CD4-positive, alpha-beta T cell (primary cell): ENCODE results near the gene SERGEF. TPM values are rescaled to one million over a fixed set of nuclear protein-coding genes. Genes with fewer than 3 reads are reported as not detected.

Experiments
- ATAC-seq: fragments of 200-7000 bp; cut with Tn5 transposase; one replicate; pipeline ENCODE4 v1.10.0; 2022; ENCODE audit warnings: mild to moderate bottlenecking; ENCODE audit not compliant: poor library complexity
- CTCF ChIA-PET: fragments of 350-600 bp; sonication (Branson Sonifier 250); formaldehyde crosslinking; loops from one replicate; lab custom pipeline; 2021; ENCODE audit warnings: antibody characterized with exemption, inconsistent platforms; lab: Charles Lee
- POLR2A ChIA-PET: fragments of 350-600 bp; sonication (Branson Sonifier 250); formaldehyde crosslinking; loops from one replicate; lab custom pipeline; 2021; ENCODE audit warnings: antibody characterized with exemption, inconsistent platforms; lab: Charles Lee
- DNase-seq, 14 experiments: peaks; one replicate each; pipeline ENCODE4 v3.0.0-alpha.2; 2013 to 2020; ENCODE audit warnings: mixed read lengths in 2 of 14
- H3K27ac ChIP-seq, 2 donors: one replicate each; pipeline versions ENCODE4 v1.5.1 to v1.7.0; 2013; ENCODE audit warnings: low read length in 2 of 2, low read depth in 1 of 2, mild to moderate bottlenecking in 1 of 2
- H3K27me3 ChIP-seq, 2 experiments: 1 replicate in 1 of 2; 2 replicates in 1 of 2; pipeline versions ENCODE4 v1.6.1 to v1.7.0; 2013; ENCODE audit warnings: low read length in 2 of 2, control low read depth in 1 of 2, mild to moderate bottlenecking in 1 of 2, moderate library complexity in 1 of 2; ENCODE audit not compliant: insufficient read depth in 2 of 2, control insufficient read depth in 1 of 2
- H3K36me3 ChIP-seq: one replicate; pipeline ENCODE4 v1.6.1; 2013; ENCODE audit warnings: low read length, control low read depth; ENCODE audit not compliant: insufficient read depth
- H3K4me1 ChIP-seq: one replicate; pipeline ENCODE4 v1.6.1; 2013; ENCODE audit warnings: low read length, control low read depth; ENCODE audit not compliant: insufficient read depth
- H3K4me3 ChIP-seq: one replicate; pipeline ENCODE4 v1.5.1; 2013; ENCODE audit warnings: mild to moderate bottlenecking, low read length, moderate library complexity
- H3K9me3 ChIP-seq, 2 experiments: 1 replicate in 1 of 2; 2 replicates in 1 of 2; pipeline versions ENCODE4 v1.6.1 to v1.7.0; 2013; ENCODE audit warnings: low read length in 2 of 2, mild to moderate bottlenecking in 2 of 2, control low read depth in 1 of 2, moderate library complexity in 1 of 2; ENCODE audit not compliant: control insufficient read depth in 1 of 2, insufficient read depth in 1 of 2
- H3K27ac Mint-ChIP-seq: one replicate; pipeline ENCODE4 v1.8.0; 2020; ENCODE audit warnings: mixed read lengths
- H3K27me3 Mint-ChIP-seq: one replicate; pipeline ENCODE4 v1.8.0; 2021; ENCODE audit warnings: mixed read lengths
- H3K36me3 Mint-ChIP-seq: one replicate; pipeline ENCODE4 v1.8.0; 2021; ENCODE audit warnings: low read depth, mixed read lengths
- H3K4me1 Mint-ChIP-seq: one replicate; pipeline ENCODE4 v1.8.0; 2021; ENCODE audit warnings: low read depth, mixed read lengths
- H3K4me3 Mint-ChIP-seq: one replicate; pipeline ENCODE4 v1.8.0; 2020; ENCODE audit warnings: mild to moderate bottlenecking, mixed read lengths
- H3K9me3 Mint-ChIP-seq: one replicate; pipeline ENCODE4 v1.8.0; 2020; ENCODE audit warnings: mixed read lengths
- intact Hi-C, 2 experiments: fragments of 100-400 bp; cut with DNase I in 1 of 2; cut with micrococcal nuclease in 1 of 2; formaldehyde crosslinking; loops; one replicate each; pipeline versions ENCODE4 v1.15.1 to v1.9.0; 2023 to 2025; cut with DNase I, micrococcal nuclease
- total RNA-seq, 174 experiments: library from RNA in 2 of 174; stranded (reverse) in 2 of 174; gene quantifications; one replicate each; pipeline ENCODE4 v1.2.3 and lab custom pipeline; 2021 to 2026
- TF ChIP-seq, protein P1 (sequence below): fragments of 200-600 bp; IDR thresholded peaks from one replicate; pipeline ENCODE4 v1.8.0; 2022; ENCODE audit warnings: antibody characterized with exemption, mild to moderate bottlenecking

The SERGEF gene
- total RNA-seq, 2 experiments from 2014 or later: 35.2 to 37.1 TPM

GRCh38 chr11:17992916-17993315 lies 19.9 kb downstream of the SERGEF start:
- ATAC-seq (no peak), DNase-seq (no peak)
- Histone ChIP-seq H3K27ac (no peak overlapping the region), H3K36me3 (peaks cover 50% of the 10 kb centered on the region), H3K4me3 (no peak overlapping the region), H3K27me3 (no peaks in the 10 kb centered on the region), H3K4me1 (no peaks in the 10 kb centered on the region), H3K9me3 (no peaks in the 10 kb centered on the region)
- Mint-ChIP-seq H3K4me3 (no peak overlapping the region), H3K27ac (no peak overlapping the region), H3K27me3 (no peaks in the 10 kb centered on the region), H3K4me1 (no peaks in the 10 kb centered on the region), H3K9me3 (no peaks in the 10 kb centered on the region), H3K36me3 (peaks cover 84% of the 10 kb centered on the region)
- intact Hi-C loops: no loop called here
- POLR2A ChIA-PET: no interaction called here
- CTCF ChIA-PET: interaction anchor here (2.6 kb wide), 1 partner anchor 113 kb away, joined by 9 read pairs; the partner anchor contains the start of gene SAAL1
- TF ChIP-seq, protein P1, sequence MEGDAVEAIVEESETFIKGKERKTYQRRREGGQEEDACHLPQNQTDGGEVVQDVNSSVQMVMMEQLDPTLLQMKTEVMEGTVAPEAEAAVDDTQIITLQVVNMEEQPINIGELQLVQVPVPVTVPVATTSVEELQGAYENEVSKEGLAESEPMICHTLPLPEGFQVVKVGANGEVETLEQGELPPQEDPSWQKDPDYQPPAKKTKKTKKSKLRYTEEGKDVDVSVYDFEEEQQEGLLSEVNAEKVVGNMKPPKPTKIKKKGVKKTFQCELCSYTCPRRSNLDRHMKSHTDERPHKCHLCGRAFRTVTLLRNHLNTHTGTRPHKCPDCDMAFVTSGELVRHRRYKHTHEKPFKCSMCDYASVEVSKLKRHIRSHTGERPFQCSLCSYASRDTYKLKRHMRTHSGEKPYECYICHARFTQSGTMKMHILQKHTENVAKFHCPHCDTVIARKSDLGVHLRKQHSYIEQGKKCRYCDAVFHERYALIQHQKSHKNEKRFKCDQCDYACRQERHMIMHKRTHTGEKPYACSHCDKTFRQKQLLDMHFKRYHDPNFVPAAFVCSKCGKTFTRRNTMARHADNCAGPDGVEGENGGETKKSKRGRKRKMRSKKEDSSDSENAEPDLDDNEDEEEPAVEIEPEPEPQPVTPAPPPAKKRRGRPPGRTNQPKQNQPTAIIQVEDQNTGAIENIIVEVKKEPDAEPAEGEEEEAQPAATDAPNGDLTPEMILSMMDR: no peak

DNA sequence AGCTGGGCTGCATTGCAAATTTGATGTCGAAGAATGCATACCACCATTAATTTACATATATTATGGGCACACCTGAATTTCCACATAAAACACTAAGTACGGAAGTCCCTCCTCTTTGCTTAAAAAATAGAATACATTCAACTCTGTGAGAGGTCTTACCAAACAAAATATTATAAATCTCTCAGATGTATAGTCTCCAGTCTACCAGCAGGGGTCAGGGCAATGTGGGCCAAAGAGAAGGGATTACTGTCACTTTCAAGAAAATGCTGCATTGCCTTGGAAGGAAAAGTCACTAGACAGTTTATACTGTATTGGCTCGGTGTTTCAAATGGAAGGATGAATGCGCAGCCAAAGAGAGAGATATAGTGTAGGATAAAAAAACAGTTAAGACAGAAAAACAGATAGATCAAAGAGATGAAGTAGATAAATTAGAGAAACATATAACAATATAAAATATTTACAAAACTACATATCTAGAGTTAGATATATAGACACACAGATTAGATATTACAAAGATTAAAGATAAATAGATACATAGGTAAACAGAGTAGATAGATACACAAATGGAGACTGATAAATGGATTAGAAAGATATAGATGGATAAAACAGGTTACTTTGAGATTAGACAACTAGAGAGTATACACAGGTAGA lies 20.9 kb downstream of the SERGEF start:
- TF ChIP-seq, protein P1: peak; percentile 88
- Histone ChIP-seq H3K27me3 (no peaks in the 10 kb centered on the region), H3K4me3 (no peak overlapping the region), H3K36me3 (peaks cover 55% of the 10 kb centered on the region), H3K9me3 (no peaks in the 10 kb centered on the region), H3K4me1 (no peaks in the 10 kb centered on the region), H3K27ac (no peak overlapping the region)
- ChIA-PET CTCF (interaction anchor here (1.0 to 2.6 kb wide), 3 partner anchors 12 to 114 kb away, joined by 3 to 9 read pairs (median 8); partner anchors contain the start of gene SAAL1), POLR2A (no interaction called here)
- Mint-ChIP-seq H3K27ac (no peak overlapping the region), H3K4me1 (no peaks in the 10 kb centered on the region), H3K4me3 (no peak overlapping the region), H3K9me3 (no peaks in the 10 kb centered on the region), H3K27me3 (no peaks in the 10 kb centered on the region), H3K36me3 (peaks cover 84% of the 10 kb centered on the region)
- intact Hi-C loops: loop anchor here (1.0 kb wide), 2 partner anchors 114 to 772 kb away; partner anchors contain the start of gene SAAL1 (in 2 of the 2)
- DNase-seq: peak in 13 of 14 experiments; percentile 15 to 71 (median 35)
- peak; percentile 88 for ATAC-seq

GRCh38 chr11:17989306-17989705 lies 23.5 kb downstream of the SERGEF start:
- TF ChIP-seq, protein P1: no peak
- Histone ChIP-seq H3K36me3 (peaks cover 64% of the 10 kb centered on the region), H3K27me3 (no peaks in the 10 kb centered on the region), H3K27ac (no peak overlapping the region), H3K9me3 (no peaks in the 10 kb centered on the region), H3K4me3 (no peak overlapping the region), H3K4me1 (no peaks in the 10 kb centered on the region)
- intact Hi-C loops: no loop called here
- no peak overlapping the region for H3K27ac Mint-ChIP-seq
- POLR2A ChIA-PET: no interaction called here
- ATAC-seq (no peak), DNase-seq (no peak)
- H3K27me3 Mint-ChIP-seq: no peaks in the 10 kb centered on the region
- peaks cover 84% of the 10 kb centered on the region for H3K36me3 Mint-ChIP-seq
- CTCF ChIA-PET: interaction anchor here (0.8 to 2.3 kb wide), 2 partner anchors 24 to 116 kb away, joined by 3 to 8 read pairs; partner anchors contain the start of gene SAAL1
- H3K9me3 Mint-ChIP-seq: no peaks in the 10 kb centered on the region
- H3K4me3 Mint-ChIP-seq: no peak overlapping the region
- H3K4me1 Mint-ChIP-seq: no peaks in the 10 kb centered on the region
